AML-193 (cell line): ENCODE measurements around the gene TACC3.
"Not testable (repeated sequence)": the region's sequence is repeated elsewhere in the genome, so short reads cannot be mapped to it uniquely, and the experiment has no call there.

ENCODE experiments used
- DNase-seq, 2 experiments: peaks; one replicate each; lab custom pipeline; 2025; lab: John Stamatoyannopoulos, UW

TACC3 gene

DNA sequence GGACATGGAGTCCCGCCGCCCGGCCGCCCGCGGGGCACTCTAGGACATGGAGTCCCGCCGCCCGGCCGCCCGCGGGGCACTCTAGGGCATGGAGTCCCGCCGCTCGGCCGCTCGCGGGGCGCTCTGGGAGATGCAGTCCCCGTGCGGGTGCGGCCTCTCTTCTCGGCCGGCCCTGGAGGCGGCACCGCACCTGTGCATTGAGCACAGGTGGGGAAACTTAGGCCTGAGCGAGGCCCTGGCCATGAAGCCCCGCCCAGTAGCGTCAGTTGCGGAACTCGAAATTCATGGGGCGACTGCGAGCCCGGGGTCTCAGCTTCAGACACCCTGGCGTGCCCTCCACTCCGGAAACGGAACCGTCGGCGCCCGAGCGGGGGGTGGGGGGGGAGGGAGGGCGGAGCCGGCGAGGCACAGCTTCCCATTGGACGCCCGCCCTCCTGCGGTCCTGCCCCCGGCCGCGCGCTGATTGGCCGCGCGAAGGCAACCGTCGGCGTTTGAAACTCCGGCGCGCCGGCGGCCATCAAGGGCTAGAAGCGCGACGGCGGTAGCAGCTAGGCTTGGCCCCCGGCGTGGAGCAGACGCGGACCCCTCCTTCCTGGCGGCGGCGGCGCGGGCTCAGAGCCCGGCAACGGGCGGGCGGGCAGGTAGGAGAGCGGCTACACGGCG is at the start of gene TACC3, which contains the start of gene TMEM129:
Gene TACC3, plus strand, starts transcription at position 519 of the 663 bp plus-strand sequence. CDS start 1,901 bp downstream, outside the sequence.
Gene TMEM129, minus strand, starts transcription at position 321 of the 663 bp plus-strand sequence. CDS start 486 bp downstream, outside the sequence.
- DNase-seq: peak; percentile 81 to 88

DNA sequence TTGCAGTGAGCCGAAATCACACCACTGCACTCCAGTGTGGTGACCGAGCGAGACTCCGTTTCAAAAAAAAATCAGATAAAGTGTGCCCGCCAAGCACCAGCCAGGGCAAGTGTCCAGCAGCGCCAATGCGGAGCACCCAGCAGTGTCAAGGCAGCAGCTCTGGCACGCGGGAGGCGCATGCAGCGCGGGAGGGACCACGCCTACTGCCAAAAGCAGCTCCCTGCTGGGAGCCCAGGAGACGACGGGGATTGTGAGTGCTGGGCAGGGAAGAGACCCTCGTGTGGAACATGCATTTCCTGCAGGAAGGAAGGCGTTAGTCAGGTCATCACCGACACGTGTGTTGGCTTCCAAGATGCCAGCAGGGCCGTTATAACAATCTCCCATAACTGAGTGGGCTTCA is 47.6 kb upstream of the TACC3 start:
- no peak for DNase-seq

DNA sequence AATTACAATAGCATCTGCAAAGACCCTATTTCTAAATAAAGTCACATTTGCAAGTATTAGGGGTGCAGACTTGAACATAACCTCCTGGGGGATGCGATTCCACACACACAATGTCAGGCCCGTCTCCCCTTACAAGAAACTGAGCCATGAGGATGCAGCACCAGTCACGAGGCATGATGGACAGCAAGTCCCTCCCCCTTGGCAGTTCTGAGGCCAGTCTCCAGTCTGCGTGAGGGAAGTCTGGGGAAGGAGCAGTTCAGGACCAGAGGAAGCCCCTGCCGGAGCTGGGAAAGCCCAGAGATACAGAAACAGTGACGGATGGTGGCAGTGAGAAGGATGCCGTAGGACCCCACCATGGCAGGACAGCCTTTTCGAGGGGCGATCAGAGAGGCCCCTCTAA is 46.6 kb upstream of the TACC3 start:
- no peak for DNase-seq

DNA sequence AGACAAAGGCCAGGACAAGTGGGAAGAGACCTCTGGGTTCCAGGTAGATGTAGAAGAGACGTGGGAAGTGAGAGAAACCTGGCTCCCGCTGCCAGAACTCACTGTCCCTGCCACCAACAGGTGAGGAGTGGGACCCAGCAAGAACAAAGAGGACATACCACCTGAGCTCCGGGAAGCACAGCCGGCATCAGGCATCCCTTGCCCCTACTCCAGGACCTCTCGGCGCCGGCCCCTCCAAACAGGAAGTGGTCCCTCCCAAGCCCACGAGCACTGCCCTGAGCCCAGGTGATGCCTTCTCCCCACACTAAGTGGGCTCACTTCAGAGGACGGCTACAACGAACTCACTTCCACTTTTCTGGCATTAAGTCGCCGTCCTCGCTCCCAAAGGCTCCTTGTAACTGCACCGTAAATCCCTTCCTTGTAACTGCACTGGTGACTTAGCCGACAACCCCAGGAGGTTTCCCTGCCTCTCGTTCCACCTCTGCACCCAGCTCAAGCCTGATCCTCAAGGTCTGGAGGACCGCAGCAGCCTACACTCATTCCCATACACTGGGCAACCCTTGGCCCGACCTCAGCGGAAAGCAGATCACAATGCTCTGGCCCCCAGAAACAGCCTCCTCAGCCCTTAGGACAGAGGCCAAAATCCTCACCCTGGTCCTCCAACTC is 46.1 kb upstream of the TACC3 start:
- no peak for DNase-seq

DNA sequence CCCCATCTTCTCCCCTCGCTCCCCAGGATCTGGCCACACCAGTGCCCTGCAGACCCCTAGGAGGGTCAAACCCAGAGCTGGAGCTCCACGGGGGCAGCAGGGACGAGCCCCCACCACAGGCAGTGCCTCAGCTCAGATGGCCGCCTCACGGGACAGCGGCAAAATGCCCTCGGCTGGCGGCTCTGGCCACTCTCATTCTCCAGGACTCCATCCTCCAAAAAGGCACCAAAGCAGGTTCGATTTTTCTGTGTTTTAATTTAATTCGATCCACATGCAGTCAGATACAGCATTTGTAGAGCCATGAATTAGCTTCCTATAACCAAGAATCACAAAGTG is 45.6 kb upstream of the TACC3 start:
- no peak for DNase-seq

DNA sequence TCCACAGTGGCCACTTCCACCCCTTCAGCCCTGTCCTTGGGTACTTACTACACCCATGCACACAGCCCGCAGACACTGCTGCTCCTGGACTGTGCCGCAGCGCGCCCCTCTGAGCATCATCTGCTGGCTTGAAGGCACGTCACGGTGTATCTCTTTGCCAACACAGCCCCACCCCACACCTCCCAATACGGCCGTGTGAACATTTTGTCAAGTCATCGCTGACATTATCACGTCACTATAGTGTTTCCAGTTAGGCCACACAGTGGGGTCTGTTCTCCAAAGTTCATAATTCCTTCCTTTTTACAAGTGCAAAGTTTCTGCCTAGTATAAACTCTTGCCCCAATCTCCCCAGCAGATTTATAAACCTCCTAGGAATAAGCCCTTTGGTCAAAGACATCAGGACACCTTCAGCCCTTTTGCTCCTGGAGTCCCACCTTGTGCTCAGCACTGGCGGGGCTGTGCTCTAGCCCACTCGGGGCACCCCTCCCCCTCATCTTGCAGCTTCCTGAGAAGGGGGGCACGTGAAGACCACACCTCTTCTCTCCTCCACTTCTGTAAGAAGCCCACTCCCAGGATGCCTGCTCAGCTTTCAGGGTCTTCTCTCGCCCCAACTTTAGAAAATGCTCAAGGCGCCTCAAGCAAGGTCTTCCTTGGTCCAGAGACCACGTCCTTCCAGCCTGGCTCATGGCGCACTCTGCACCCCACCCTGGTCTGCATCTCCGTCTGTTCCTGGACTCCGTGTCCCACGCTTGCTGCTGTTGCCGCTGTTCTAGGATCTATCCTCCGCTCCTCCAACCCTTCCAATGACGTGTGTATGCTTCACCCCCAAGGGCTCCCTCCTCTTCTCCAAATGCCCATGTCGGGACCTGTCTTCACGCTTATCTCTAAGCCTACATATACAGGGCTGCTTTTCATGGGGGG is 44.5 kb upstream of the TACC3 start:
- DNase-seq: no peak

DNA sequence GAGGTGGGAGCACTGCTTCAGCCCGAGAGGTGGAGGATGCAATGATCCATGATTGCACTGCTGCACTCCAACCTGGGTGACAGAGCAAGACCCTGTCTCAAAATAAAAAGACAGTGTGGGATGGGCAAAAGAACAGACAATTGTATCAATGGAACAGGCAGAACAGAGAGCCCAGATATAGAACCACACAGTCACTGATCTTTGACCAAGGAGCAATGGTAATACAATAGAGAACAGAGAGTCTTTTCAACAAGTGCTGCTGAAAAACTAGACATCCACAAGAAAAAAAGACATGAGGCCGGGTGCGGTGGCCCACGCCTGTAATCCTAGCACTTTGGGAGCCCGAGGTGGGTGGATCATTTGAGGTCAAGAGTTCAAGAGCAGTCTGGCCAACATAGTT is 43.1 kb upstream of the TACC3 start:
- no peak for DNase-seq

DNA sequence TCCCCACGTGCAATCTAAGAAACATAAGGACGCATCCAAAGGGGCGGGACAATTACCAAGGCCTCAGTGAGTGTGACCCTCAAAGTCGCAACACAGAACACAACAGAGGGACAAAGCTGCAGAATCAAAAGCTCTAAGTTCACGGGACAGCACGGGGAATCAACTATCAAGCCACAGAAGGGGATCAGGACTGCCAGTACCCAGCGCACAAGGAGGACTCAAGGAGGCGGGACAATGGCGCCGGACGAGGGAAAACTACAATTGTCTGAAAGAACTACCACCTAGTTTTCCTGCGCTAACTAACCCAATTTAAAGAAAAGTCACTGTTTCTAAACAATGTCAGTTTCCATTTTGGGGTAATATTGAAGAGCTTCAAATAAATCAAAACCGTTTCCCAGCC is 38.5 kb upstream of the TACC3 start:
- no peak for DNase-seq

DNA sequence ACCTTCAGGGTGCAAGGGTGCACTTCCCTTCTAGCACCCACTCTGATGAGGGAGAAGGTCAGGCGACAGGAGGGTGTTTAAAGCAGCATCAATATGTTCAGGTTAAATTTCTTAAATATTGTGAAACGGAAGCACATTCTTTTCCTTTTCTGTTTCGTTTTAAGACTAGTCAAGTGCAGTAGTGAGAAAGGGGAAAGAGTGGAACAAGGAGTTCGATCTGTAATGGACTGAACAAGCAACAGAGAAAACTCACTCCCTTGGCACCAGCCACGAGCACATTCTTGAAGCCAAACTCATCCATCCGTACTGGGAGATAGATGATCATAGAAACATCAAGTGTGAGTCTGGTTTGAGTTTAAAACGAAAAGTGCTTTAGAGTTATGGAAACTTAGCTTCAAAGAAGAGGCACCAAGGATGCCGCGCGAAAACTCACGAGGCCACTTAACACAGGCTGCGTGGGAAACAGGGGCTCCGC is 38.0 kb upstream of the TACC3 start:
- DNase-seq: no peak

DNA sequence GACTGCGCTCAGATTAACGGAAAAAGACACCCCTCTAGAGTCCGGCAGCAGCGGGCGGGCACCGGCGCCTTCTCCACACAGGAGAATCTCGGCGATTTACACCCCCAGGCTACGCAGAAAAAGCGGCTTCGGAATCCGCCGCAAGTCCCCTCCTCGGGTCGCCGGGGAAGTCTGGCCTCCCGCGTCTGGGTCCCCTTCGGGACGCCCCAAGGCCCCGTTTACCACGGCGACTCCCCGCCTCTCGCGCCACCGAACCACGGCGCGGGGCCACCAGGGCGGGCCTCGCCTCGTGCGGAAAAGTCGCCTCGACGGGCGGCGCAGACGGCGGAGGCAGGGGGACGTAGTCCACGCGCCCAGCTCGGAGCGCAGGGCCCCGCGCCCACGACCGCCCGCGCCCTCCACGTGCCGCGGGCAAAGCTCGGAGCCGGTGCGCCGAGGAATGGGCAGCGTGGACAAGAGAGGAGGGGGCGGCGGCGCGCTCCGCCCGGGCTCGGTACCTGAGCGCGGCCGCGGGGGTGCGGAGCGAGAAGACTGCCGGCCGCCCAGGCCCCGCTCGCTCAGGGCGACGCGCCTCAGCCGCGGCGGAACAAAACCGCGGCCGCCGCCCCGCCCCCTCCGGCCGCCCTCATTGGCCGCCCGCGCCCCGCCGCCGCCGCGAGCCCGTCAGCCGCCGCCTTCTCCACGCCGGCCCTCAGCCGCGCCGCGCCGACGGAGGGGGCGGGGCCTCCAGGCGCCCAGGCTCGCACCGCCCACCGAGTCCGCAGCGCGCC is 37.4 kb upstream of the TACC3 start, which contains the start of gene FAM53A:
Gene FAM53A, minus strand, starts transcription at position 578 of the 770 bp plus-strand sequence. CDS start 15,572 bp downstream, outside the sequence.
- DNase-seq: no peak

DNA sequence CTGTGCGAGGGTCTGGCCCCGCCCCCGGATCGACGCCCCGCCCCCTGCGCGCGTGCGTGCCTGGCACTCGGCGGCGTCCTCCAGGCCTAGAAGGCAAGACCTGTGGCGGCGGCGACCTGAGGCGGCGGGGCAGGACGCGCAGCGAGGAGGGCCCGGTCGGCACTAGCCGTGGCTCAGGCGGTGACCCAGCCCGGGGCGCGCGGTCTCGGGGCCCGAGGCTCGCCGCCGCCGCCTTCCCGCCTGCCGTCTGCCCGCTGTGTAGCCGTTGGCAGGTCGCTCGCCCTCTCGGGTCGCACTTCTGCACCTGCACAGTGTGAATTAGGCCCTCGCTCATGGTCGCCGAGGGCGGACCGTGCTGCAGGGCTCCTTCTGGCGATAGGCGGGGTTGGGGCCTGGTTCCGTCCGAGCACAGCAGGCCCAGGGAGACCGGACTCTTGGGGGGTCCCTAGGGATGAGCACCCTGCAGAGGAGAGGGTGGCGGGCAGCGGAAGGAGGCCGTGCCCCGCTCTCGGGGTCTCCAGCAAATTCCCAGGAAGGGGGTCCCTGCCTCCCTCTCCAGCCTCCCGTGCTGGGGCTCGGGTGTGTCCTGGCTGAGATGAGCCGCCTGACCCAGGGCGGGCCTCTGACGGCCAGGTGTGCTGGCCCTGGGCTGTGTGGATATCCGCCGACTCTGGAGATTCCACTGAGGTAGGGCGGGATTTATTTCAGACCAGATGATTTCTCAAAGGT is 36.7 kb upstream of the TACC3 start:
- no peak for DNase-seq

DNA sequence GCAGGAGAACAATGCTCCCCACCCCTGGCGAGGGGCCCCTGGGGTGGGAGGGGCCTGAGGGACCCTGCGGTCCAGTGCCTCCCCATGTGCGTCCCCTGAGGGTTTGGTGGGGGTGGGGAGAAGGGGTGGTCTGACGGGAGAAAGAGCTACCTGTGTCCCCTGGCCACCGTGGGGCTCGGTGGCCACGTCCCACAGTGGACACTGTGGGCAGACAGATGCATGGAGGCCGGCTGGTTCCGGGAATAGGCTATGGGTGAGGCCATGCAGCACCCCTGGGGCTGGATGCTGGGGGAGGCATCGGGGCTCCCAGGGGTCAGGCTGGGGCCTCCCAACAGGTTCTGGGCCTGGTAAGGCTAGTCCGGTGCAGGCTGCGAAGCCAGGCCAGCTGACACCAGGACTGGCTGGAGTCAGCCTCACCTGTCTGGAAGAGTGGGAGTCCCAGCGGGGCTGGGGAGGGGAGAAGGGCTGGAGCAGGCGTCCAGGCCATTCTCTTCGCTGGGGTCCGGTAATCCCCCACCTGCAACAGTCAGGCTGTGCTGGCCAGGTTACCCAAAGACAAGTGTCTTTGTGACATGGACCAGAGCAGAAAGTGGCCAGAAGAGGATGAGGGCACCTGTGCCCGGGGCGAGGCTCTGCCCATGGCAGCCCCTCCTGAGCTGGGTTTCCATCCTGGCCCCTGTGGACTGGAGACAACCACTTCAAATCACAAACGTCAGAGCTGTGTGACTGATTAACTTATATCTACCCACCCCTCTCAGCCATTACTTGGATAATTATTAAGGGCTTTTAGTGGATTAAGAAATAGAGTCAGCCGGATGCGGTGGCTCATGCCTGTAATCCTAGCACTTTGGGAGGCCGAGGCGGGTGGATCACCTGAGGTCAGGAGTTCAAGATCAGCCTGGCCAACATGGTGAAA is 35.8 kb upstream of the TACC3 start:
- no peak for DNase-seq

DNA sequence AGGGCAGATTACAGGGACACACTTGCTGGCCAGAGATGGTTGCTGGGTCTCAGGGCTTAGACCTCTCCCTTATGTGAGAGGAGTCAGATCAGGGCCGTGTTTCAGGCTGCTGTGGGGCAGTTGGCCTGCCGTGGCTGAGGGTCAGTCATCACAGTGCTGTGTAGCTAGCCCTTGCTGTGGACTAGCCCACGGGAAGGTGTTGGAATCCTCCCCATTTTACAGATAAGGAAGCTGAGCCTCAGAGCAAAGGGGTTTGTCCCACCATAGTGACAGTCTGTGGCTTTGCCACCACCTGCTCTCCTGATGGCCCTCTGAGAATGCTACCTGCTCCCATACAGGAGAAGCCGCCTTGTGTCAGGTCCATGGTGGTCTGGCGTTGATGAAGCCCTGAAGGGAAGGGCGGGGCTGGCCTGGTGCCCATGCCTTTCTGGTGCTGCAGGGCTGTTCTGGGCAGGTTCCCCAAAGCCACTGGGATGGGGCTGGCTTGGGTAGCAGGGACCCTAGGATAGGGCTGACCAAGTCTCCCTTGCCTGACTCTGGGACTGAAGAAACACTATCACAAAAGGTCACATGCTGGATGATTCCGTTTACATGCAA is 34.8 kb upstream of the TACC3 start:
- no peak for DNase-seq

DNA sequence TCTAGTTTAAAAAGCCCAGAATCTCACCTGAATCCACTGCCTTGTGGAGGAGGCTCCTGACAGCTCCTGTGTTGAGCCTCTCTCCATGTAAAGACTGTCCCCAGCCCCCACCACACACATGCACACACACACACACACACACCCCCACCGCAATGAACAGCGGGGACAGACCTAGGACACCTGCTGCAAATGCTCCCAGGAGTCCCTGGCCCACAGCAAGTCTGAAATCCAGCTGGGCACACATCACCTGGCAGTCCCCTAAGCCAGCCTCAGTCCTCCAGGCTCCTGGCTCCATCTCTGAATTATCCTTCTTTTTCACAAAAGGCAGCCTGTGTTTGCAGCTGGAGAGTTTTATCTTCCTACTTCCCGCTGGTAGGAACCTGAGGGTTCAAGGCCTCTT is 30.6 kb upstream of the TACC3 start:
- DNase-seq: no peak

DNA sequence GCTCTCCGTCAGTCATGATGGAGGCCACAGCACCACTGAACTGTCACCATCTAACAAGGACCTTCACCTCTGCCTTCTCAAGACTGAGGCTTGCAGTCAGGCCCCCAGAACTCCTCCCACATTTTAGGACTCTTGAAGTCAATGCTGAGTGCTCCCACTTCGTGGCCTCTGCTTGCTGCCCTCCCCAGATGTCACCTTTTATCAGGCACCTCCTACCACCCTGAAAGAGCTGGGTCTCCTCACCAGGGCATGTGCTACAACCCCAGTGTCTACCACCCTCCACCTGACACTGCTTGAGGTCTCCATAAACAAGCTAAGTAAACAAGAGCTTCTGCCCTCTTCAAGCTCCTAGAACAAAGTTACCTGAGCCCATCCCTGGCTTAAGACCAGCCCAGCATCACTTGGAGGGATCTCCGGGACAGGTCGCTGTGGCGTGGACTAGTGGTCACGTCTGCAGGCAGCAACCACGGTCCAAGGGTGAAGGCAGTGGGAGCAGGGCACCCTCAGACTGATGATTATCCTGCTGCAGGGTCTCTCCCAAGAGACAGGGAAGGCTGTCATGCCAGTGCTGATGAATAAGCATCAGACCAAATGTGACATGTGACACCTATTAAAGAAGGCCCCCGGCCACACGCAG is 29.5 kb upstream of the TACC3 start:
- DNase-seq: no peak

DNA sequence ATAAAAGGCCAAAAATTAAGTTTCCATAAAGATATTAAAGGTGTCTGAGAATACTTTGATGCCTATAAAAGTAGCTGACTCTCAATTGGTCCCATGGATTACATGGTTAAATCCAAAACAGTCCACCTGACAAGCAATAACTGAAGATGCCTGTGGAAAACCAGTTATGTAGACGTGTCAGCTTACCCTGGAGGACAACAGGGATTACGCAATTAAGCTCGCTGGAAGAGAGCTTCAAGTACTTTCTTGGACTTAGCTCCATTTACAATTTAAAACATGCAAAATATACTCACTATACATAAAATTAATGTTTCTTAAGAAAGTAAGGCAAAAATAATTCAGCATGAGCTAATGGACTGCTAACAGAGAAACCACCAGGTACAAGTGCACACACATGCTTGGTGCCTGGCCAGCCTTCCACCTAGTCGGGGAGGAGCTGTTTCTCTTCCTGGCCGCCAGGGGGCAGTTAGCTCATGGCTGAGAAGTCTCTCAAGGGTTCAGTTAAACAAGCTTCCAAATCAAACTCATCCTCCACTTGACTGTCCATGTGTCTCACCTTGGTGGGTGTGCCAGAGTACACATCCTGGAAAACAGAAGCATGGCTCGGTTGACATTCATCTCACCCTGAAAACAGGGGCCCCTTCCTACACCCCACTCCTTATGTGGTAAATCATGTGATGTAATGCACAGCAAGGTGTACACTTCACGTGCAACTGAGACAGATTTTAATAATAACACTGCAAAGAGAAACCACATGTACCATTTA is 28.0 kb upstream of the TACC3 start:
- peak; percentile 72 to 81 for DNase-seq

DNA sequence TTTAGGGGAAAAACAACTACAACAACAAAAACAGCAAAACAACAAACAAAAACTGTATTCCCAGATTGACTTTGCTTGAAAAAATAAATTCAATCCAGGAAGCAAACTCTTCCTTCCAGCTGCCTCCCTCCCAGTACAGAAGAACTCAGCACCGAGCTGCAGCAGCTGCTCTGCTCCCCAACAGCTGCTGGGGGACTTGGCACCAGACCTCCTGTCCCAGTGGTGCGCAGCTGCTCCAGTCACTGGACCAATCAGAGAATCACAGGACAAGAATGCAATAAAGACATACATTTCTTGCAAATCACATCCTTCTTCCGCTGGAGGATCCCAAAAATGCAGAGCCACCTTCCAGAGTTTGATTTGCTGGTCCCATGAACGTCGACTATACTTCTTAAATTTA is 25.4 kb upstream of the TACC3 start:
- DNase-seq: no peak

DNA sequence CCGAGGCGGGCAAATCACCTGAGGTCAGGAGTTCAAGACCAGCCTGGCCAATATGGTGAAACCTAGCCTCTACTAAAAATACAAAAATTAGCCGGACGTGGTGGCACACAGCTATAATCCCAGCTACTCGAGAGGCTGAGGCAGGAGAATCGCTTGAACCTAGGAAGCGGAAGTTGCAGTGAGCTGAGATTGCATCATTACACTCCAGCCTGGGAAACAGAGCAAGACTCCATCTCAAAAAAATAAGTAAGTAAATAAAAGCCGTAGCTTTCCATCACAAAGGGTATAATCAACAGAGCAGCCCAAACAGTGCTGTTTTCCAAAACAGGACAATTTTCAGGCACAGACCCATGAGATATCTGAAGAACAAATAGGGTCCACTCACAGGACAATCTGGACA is 19.6 kb upstream of the TACC3 start:
- DNase-seq: not testable (repeated sequence)
